ENCODE data around the gene EEF1A2.

Gene EEF1A2

DNA sequence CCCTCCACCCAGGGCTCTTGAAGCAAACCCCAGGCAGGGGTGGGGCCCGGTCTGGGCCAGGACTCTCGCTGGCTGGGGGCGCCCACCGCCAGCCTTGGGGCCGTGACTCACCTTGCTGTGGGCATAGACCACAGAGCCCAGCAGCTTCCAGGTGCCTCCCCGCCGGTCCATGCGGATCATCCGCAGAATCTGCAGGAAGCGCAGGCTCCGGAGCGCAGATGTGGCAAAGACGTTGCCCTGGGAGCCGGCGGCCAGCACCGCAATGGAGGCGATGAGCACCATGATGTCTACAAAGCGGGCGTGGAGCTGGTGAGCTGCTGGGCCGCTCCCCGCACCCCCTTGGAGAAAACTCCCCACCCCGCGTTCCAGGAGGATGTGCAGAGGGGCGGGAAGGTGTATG is 54.3 kb downstream of the EEF1A2 start:
- Histone ChIP-seq H3K4me1 (ENCODE audit: control insufficient read depth, low read length) (no peaks in the 10 kb centered on the region), H3K4me3 (ENCODE audit: low read length) (no peak overlapping the region), H3K79me2 (ENCODE audit: control insufficient read depth, low read length) (no peaks in the 10 kb centered on the region), H3F3A (ENCODE audit: control insufficient read depth, insufficient read depth) (no peaks in the 10 kb centered on the region), H3K9me3 (ENCODE audit: control insufficient read depth, insufficient read depth, low read length) (peaks cover 32% of the 10 kb centered on the region; the same call in 1 of the 2 replicates), H3K9me2 (replicated peaks; ENCODE audit: control insufficient read depth, low read length) (no peaks in the 10 kb centered on the region), H3K36me3 (ENCODE audit: control insufficient read depth, low read length) (no peaks in the 10 kb centered on the region), H4K20me1 (ENCODE audit: control insufficient read depth, insufficient read depth, low read depth, low read length) (no peaks in the 10 kb centered on the region), H3K4me2 (ENCODE audit: low read length) (no peak overlapping the region), H3K27me3 (ENCODE audit: control insufficient read depth, low read length) (no peaks in the 10 kb centered on the region), H3K27ac (ENCODE audit: low read depth, low read length) (no peak overlapping the region)
- TF ChIP-seq, protein P1, sequence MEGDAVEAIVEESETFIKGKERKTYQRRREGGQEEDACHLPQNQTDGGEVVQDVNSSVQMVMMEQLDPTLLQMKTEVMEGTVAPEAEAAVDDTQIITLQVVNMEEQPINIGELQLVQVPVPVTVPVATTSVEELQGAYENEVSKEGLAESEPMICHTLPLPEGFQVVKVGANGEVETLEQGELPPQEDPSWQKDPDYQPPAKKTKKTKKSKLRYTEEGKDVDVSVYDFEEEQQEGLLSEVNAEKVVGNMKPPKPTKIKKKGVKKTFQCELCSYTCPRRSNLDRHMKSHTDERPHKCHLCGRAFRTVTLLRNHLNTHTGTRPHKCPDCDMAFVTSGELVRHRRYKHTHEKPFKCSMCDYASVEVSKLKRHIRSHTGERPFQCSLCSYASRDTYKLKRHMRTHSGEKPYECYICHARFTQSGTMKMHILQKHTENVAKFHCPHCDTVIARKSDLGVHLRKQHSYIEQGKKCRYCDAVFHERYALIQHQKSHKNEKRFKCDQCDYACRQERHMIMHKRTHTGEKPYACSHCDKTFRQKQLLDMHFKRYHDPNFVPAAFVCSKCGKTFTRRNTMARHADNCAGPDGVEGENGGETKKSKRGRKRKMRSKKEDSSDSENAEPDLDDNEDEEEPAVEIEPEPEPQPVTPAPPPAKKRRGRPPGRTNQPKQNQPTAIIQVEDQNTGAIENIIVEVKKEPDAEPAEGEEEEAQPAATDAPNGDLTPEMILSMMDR (IDR thresholded peaks at IDR 0.05; ENCODE audit: low read depth, low read length, poor library complexity, severe bottlenecking), result no peak
- no peak for TF ChIP-seq EZH2phosphoT487 (IDR thresholded peaks at IDR 0.05; ENCODE audit: borderline replicate concordance, low read length)

DNA sequence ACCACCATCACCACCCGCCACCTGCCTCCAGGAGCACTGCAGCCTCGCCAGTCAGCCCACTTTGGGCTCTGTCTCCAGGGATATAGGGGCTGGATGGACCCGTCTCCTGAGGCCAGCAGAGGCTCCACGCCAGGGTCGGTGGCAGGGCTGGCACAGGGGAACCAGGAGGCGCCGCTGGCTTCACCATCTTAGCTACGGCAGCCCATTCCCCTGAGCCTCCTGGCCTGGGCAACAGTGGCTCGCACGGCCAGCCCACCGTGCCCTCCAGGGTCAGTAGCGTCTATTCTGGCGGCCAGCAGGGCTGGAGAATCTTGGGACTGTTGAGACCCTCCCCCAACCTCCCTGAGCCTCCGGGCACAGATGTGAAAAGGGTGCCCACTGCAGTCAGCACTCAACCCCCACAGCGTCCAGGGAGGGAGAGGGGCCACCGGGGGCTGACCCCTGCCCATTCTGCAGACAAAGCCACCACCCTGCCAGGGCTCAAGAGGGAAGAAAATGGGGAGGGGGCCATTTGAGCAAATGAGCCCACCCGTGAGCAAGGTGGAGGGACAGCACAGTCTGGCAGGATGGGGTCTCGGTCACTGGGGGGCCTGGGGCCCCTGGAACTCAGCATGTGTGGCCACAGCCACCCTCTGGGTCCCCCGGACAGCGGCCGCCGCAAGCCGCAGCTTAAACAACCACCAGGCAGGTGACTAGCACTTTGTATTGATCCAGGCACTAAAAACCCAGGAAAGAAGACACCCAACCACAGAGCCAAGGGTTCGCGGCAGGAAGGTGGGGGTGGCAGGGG is 55.1 kb downstream of the EEF1A2 start:
- Histone ChIP-seq H4K20me1 (ENCODE audit: control insufficient read depth, insufficient read depth, low read depth, low read length) (no peaks in the 10 kb centered on the region), H3K79me2 (ENCODE audit: control insufficient read depth, low read length) (no peaks in the 10 kb centered on the region), H3K27me3 (ENCODE audit: control insufficient read depth, low read length) (no peaks in the 10 kb centered on the region), H3K36me3 (ENCODE audit: control insufficient read depth, low read length) (no peaks in the 10 kb centered on the region), H3K4me2 (ENCODE audit: low read length) (no peak overlapping the region), H3K27ac (ENCODE audit: low read depth, low read length) (no peak overlapping the region), H3F3A (ENCODE audit: control insufficient read depth, insufficient read depth) (no peaks in the 10 kb centered on the region), H3K9me3 (ENCODE audit: control insufficient read depth, insufficient read depth, low read length) (peaks cover 32% of the 10 kb centered on the region; the same call in 1 of the 2 replicates), H3K9me2 (replicated peaks; ENCODE audit: control insufficient read depth, low read length) (no peaks in the 10 kb centered on the region), H3K4me1 (ENCODE audit: control insufficient read depth, low read length) (no peaks in the 10 kb centered on the region), H3K4me3 (ENCODE audit: low read length) (no peak overlapping the region)
- TF ChIP-seq, protein P1 (IDR thresholded peaks at IDR 0.05; ENCODE audit: low read depth, low read length, poor library complexity, severe bottlenecking), result no peak
- no peak for TF ChIP-seq EZH2phosphoT487 (IDR thresholded peaks at IDR 0.05; ENCODE audit: borderline replicate concordance, low read length)

DNA sequence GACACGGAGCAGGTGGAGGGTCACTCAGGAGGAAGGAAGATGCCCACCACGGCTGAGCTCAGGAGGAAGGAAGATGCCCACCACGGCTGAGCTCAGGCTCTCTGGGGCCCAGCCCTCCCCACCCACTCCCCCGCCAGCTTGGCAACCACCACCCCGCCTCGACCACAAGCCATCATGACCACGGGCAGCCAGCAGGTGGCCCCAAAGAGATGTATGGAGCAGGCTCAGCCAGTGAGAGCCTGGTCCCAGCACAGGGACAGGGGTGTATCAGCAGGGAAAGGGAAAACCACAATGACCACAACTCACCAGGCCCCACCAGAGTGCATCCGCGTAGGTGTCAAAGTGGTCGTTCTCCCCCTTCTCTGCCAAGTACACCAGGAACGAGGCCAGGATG is 56.8 kb downstream of the EEF1A2 start:
- Histone ChIP-seq H3K9me3 (ENCODE audit: control insufficient read depth, insufficient read depth, low read length) (peaks cover 32% of the 10 kb centered on the region; the same call in 1 of the 2 replicates), H3K79me2 (ENCODE audit: control insufficient read depth, low read length) (no peaks in the 10 kb centered on the region), H4K20me1 (ENCODE audit: control insufficient read depth, insufficient read depth, low read depth, low read length) (no peaks in the 10 kb centered on the region), H3K4me1 (ENCODE audit: control insufficient read depth, low read length) (no peaks in the 10 kb centered on the region), H3K4me2 (ENCODE audit: low read length) (no peak overlapping the region), H3K4me3 (ENCODE audit: low read length) (no peak overlapping the region), H3K27ac (ENCODE audit: low read depth, low read length) (no peak overlapping the region), H3K27me3 (ENCODE audit: control insufficient read depth, low read length) (no peaks in the 10 kb centered on the region), H3K9me2 (replicated peaks; ENCODE audit: control insufficient read depth, low read length) (no peaks in the 10 kb centered on the region), H3F3A (ENCODE audit: control insufficient read depth, insufficient read depth) (no peaks in the 10 kb centered on the region), H3K36me3 (ENCODE audit: control insufficient read depth, low read length) (no peaks in the 10 kb centered on the region)
- TF ChIP-seq, protein P1 (IDR thresholded peaks at IDR 0.05; ENCODE audit: low read depth, low read length, poor library complexity, severe bottlenecking), result no peak
- TF ChIP-seq EZH2phosphoT487 (IDR thresholded peaks at IDR 0.05; ENCODE audit: borderline replicate concordance, low read length), result no peak
